ENCODE data around the gene VIPR2. TPM values are rescaled to one million over a fixed set of nuclear protein-coding genes. Genes with fewer than 3 reads are reported as not detected.

VIPR2 gene
- 1 to 10 TPM; 4.9 to 5.3 TPM for total RNA-seq
- polyA plus RNA-seq (ENCODE audit: insufficient read depth, low read depth, low replicate concordance): 2.5 TPM
- long read RNA-seq, donor 1, partial matches to known transcripts: 0 of 1 reads
- long read RNA-seq, donor 1, other reads (novel, unspliced or antisense): 0 of 1 reads
- long read RNA-seq, donor 2: 0 reads

GRCh38 chr7:159144758-159145489, at the start of gene VIPR2:
TSS of gene VIPR2 (minus strand) at chr7:159144867. CDS start at chr7:159144771, 96 bp downstream.
- peak; percentile 40 for DNase-seq
- no peaks in the 10 kb centered on the region for H3K4me1 ChIP-seq
- intact Hi-C loops (cut with DNase I; ENCODE audit: low total_unique reads): no loop called here

GRCh38 chr7:159193543-159194090, 49.0 kb upstream of the VIPR2 start:
- WGBS, 2 donors: 49 to 57% methylated on average over 4 of the region's 4 CpGs
- no peaks in the 10 kb centered on the region for H3K36me3 ChIP-seq (ENCODE audit: low read depth, missing control alignments)
- no peak overlapping the region for H3K27ac ChIP-seq
- no peaks in the 10 kb centered on the region for H3K4me1 ChIP-seq
- no peaks in the 10 kb centered on the region for H3K9me3 ChIP-seq
- no peak for DNase-seq
- TF ChIP-seq POLR2A (IDR thresholded peaks at IDR 0.05) (no peak), CTCF (IDR thresholded peaks at IDR 0.05) (no peak)
- H3K4me3 ChIP-seq: no peak overlapping the region
- no peaks in the 10 kb centered on the region for H3K27me3 ChIP-seq
- intact Hi-C loops (cut with DNase I; ENCODE audit: low total_unique reads): no loop called here

More at GRCh38 chr7:159144758-159145489, at the start of gene VIPR2:
- Histone ChIP-seq H3K9me3 (no peaks in the 10 kb centered on the region), H3K4me3 (peak within 1 kb of the TSS; percentile 57 to 65), H3K27ac (peak within 1 kb of the TSS; percentile 56 to 74), H3K27me3 (no peaks in the 10 kb centered on the region), H3K36me3 (ENCODE audit: low read depth, missing control alignments) (no peaks in the 10 kb centered on the region)
- WGBS, 2 donors: 1 to 2% methylated on average over 29 to 55 of the region's 88 CpGs
- TF ChIP-seq CTCF (IDR thresholded peaks at IDR 0.05): no peak
- TF ChIP-seq POLR2A (IDR thresholded peaks at IDR 0.05): no peak

- H3K36me3 ChIP-seq (ENCODE audit: low read depth, missing control alignments): no peaks in the 10 kb centered on the region
- no peak overlapping the region for H3K27ac ChIP-seq
- H3K9me3 ChIP-seq: no peaks in the 10 kb centered on the region
- 55 to 60% methylated on average over 9 to 13 of the region's 13 CpGs for WGBS, 2 donors
- H3K27me3 ChIP-seq: no peaks in the 10 kb centered on the region
- intact Hi-C loops (cut with DNase I; ENCODE audit: low total_unique reads): no loop called here
- DNase-seq: no peak
- H3K4me3 ChIP-seq: no peak overlapping the region
- no peak for TF ChIP-seq POLR2A (IDR thresholded peaks at IDR 0.05)
- no peaks in the 10 kb centered on the region for H3K4me1 ChIP-seq
These were observed 48.2 kb upstream of the VIPR2 start for GRCh38 chr7:159192725-159193453.

GRCh38 chr7:159192013-159192412, 47.3 kb upstream of the VIPR2 start:
- Histone ChIP-seq H3K27ac (no peak overlapping the region), H3K9me3 (no peaks in the 10 kb centered on the region), H3K36me3 (ENCODE audit: low read depth, missing control alignments) (no peaks in the 10 kb centered on the region), H3K27me3 (no peaks in the 10 kb centered on the region), H3K4me3 (no peak overlapping the region), H3K4me1 (no peaks in the 10 kb centered on the region)
- WGBS, 2 donors: 89 to 93% methylated on average over 3 of the region's 3 CpGs
- no peak for TF ChIP-seq CTCF (IDR thresholded peaks at IDR 0.05)
- intact Hi-C loops (cut with DNase I; ENCODE audit: low total_unique reads): no loop called here
- no peak for DNase-seq

- Histone ChIP-seq H3K4me3 (no peak overlapping the region), H3K36me3 (ENCODE audit: low read depth, missing control alignments) (no peaks in the 10 kb centered on the region), H3K27ac (no peak overlapping the region), H3K27me3 (no peaks in the 10 kb centered on the region), H3K9me3 (no peaks in the 10 kb centered on the region), H3K4me1 (no peaks in the 10 kb centered on the region)
- WGBS, 2 donors: 70% methylated on average over 11 of the region's 11 CpGs
- DNase-seq: no peak
- intact Hi-C loops (cut with DNase I; ENCODE audit: low total_unique reads): no loop called here
- TF ChIP-seq CTCF (IDR thresholded peaks at IDR 0.05): no peak
- TF ChIP-seq POLR2A (IDR thresholded peaks at IDR 0.05): no peak
These were observed 46.6 kb upstream of the VIPR2 start for GRCh38 chr7:159191236-159191635.
